T1000 (cell line): Measurements from ENCODE around the gene NLRP7.
"Not testable (repeated sequence)": the region's sequence is repeated elsewhere in the genome, so short reads cannot be mapped to it uniquely, and the experiment has no call there.

Experiments
- DNase-seq: peaks from one replicate; lab custom pipeline; 2025; ENCODE audit warnings: mixed read lengths; lab: John Stamatoyannopoulos, UW

NLRP7 gene

DNA sequence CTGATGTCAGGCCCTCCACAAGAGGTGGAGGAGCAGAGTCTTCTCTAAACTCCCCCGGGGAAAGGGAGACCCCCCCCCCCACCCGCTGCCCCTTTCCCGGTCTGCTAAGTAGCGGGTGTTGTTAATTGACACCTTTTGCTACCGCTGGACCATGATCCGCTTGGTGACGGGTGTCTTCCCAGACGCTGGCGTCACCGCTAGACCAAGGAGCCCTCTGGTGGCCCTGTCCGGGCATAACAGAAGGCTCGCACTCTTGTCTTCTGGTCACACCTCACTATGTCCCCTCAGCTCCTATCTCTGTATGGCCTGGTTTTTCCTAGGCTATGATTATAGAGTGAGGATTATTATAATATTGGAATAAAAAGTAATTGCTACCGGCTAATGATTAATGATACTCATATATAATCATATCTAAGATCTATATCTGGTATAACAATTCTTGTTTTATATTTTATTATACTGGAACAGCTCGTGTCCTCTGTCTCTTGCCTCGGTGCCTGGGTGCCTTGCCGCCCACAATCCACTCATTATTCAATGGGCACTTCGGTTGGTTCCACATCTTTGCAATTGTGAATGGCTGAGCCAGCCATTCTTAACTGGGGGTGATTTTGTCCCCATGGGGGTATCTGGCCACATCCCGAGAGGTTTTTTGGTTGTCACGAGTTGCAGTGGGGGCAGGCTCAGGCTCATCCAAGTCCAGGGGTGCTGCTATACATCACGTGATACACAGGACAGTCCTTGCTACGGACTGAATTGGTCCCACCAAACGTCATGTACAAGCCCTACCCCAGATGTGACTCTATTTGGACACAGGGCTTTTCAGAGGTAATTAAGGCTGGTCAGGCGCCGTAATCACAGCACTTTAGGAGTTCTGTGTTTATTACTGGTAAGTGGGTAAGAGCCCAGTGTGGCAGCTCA, 27.4 kb downstream of the NLRP7 start:
- DNase-seq: not testable (repeated sequence)

DNA sequence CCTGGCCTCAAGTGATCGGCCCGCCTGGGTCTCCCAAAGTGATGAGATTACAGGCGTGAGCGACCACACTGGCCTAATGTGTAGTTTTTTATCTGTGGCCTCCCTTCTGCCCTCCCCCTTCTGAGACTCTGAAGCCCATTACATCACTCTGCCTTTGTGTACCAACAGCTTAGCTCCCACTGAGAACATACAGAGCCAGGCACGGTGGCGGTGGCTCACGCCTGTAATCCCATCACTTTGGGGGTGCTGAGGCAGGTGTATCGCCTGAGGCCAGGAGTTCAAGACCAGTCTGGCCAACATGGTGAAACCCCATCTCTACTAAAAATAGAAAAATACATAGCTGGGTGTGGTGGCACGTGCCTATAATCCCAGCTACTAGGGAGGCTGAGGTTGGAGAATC, 28.8 kb downstream of the NLRP7 start:
- DNase-seq: no peak

DNA sequence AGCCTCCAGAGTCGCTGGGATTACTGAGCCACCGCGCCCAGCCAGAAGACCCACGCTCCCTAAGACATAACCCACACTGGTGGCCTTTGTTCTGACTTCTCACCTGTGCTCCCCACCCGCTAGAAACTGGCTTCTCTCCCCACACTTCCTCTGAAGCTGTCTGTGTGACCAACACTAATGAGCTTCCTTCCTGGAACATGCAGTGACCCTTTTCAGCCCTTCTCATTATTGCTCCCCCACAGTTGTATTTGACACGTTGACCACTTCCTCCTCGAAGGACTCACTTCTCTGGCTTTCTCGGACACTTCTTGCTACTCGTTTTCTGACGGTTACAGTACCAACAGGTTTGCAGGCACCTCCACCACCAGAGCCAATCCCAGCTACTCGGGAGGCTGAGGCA, 30.5 kb downstream of the NLRP7 start:
- DNase-seq: no peak

DNA sequence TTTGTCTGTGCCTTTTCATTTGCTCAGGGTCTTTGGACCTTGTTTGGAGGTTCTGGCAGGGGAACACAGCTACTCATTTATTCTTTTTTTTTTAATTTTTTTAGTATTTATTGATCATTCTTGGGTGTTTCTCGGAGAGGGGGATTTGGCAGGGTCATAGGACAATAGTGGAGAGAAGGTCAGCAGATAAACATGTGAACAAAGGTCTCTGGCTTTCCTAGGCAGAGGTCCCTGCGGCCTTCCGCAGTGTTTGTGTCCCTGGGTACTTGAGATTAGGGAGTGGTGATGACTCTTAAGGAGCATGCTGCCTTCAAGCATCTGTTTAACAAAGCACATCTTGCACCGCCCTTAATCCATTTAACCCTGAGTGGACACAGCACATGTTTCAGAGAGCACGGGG, 39.4 kb downstream of the NLRP7 start:
- DNase-seq: not testable (repeated sequence)

DNA sequence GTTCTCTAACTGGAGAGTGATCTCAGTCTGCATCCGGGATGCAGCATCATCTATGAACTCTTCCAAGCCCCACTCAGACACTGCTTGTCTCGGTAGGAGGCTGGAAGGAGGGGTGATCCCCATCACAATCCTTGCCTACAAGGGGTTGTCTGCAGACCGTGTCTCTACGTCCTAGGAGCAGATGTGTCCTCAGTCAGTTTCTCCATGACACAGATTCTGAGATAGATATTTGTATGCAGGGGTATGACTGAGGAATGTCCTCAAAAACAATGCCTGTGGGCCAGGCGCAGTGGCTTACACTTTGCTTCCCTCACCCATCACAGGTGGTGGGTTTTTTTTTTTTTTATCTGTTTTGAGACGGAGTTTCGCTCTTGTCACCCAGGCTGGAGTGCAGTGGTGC, 40.5 kb downstream of the NLRP7 start:
- no peak for DNase-seq

DNA sequence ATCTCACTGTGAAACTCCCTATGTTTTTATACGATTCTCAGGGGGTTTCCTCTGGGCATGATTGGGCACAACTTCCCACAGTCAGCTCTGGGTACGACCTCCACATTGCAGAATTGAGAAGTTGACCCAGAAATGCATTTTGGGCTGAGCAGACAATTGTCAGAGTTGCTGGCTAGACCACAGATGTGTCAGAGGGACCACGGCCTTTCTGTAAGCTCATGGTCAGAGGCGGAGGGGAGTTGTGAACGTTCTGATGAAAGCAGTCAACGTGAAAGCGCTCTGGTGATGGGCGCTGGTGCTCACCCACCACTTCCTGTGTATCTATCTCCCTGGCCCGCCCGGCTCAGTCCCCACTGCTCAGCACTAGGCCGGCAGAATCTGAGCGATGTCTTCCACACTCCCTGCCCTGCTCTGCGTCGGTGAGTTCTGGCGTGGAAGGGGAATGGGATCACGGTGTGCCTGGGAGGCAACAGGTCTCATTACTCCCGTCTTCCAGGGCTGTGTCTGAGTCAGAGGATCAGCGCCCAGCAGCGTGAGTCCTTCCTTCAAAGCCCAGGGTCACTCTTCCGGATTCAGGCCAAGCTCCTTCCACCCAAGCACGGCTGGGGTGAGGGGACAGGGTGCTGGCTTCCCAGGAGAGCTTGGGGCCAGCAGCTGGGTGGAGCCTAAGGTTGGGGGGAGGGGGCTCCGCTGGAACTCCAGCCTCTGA, 41.4 kb downstream of the NLRP7 start, which contains the start of gene NCR1:
Gene NCR1 (plus strand): TSS at position 346 of the 709 bp plus-strand sequence. CDS start 40 bp downstream, at position 386.
- DNase-seq: no peak

DNA sequence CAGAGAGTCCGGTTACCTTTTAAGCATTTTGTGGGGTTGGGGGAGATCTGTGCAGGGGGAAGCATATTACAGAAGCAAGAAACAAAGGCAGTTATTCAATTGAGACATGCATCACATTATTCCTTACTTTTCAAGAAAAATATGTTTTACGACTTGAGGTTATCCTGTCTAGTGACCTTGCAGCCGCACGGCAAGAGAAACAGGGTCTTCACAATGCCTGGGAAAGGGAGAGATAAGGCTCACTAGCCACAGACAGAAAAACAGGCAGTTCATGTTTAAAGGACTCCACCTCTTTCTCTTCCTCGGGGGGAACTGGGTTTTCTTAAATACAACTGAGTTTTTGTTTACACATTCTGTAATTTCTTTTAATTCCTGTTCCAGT, 41.9 kb downstream of the NLRP7 start:
- DNase-seq: no peak

DNA sequence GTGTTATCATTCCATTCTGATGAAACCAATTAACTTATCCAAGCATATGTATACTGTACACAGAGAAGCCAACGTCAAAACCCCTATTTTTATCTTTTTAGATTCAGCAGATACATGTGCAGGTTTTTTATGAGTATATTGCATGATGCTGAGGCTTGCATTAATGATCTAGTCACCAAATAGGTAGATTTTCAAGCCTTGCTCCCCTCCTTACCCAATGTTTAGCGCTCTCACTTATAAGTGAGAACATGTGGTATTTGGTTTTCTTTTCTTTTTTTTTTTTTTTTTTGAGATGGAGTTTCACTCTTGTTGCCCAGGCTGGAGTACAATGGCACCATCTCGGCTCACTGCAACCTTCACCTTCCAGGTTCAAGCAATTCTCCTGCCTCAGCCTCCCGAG, 43.1 kb downstream of the NLRP7 start:
- DNase-seq: not testable (repeated sequence)

DNA sequence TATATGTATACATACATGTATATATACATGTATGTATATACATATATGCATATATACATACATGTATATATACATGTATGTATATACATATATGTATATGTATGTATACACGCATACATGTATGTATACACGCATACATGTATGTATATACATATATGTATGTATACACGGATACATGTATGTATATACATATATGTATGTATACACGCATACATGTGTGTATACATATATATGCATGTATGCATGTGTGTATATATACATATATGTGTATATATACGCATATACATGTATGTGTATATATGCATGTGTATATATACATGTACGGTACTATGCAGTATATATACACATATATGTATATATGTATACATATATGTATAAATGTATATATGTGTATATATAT, 44.0 kb downstream of the NLRP7 start:
- DNase-seq: no peak

DNA sequence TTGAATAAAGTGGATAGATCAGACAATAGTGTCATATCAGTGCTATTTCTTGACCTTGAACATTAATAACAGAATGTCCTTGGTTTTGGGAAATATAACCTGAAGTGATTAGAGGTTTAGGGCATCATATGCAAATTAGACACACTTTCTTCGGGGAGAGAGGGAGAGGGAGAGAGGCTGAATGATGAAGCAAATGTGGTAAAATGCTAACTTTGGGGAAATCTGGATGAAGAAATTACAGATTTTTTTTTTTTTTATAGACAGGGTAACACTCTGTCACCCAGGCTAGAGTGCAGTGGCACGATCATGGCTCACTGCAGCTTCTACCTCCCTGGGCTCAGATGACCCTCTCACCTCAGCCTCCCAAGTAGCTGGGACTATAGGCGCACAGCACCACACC, 45.3 kb downstream of the NLRP7 start:
- no peak for DNase-seq

DNA sequence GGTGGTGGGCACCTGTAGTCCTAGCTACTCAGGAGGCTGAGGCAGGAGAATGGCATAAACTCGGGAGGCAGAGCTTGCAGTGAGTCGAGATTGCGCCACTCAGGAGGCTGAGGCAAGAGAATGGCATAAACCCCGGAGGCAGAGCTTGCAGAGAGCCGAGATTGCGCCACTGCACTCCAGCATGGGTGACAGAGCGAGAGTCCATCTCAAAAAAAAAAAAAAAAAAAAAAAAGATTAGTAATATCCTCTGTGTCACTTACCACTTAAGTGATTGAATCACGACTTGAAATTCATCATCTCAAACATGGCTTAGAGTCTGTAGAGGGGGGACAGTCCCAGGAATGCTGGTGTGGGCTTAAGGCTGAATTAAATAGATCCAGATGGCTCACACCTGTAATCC, 46.2 kb downstream of the NLRP7 start:
- not testable (repeated sequence) for DNase-seq

DNA sequence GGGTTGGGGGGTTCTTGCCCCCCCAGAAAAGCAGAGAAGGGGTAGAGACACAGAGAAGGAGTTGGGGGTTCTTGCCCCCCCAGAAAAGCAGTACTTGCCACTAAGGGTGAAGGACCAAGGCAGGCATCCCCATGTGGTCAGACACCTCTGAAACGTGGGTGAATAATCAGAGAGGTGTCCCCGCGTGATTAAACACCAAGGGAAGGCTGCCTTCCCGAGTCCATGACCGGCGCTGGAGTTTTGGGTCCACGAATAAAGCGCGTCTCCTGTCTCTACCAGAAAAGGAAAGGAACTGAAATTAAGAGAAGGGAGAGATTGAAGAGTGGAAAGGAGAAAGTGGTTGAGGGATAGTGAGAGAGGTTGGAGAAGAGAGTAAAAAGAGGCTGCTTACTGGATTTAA, 47.7 kb downstream of the NLRP7 start:
- not testable (repeated sequence) for DNase-seq

DNA sequence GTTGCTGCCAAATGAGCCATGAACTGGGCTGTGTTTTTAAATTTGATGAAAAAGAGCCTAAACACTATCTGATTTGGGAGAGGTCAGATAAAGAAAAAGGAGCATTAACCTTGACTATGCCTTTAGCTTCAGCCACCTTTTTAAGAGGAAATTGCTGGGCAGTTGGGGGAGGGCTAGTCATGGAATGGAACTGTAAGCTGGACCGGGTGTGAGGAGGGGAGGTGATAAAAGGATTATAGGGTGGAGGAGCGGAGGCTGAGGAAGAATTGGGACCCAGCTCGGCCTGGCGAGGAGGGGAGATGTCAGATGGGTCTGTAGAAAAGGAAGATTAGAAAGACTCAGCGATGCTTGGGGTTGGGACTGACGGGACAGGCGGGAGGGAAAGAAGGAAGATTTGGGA, 48.6 kb downstream of the NLRP7 start:
- DNase-seq: not testable (repeated sequence)

DNA sequence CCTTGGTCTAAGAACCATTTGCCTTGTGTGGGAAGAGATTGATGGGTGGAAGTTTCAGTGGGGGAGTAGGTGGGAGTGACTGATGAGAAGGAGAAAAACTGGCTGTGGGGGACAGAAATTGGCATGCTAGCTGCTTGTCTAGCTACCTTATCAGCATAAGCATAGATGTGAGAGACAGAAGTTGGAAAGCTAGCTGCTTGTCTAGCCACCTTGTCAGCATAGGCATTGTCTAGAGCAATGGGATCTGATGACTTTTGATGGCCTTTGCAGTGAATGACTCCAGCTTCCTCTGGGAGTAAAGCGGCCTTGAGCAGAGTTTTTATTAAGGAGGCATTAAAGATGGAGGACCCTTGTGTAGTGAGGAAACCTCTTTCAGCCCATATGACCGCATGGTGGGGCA, 51.3 kb downstream of the NLRP7 start:
- no peak for DNase-seq

DNA sequence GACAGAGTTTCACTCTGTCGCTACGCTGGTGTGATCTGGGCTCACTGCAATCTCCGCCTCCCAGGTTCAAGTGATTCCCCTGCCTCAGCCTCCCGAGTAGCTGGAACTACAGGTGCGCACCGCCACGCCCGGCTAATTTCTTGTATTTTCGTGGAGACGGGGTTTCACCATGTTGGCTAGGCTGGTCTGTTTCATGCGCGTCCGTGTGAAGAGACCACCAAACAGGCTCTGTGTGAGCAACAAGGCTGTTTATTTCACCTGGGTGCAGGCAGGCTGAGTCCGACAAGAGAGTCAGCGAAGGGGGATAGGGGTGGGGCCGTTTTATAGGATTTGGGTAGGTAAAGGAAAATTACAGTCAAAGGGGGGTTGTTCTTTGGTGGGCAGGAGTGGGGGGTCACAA, 53.2 kb downstream of the NLRP7 start:
- not testable (repeated sequence) for DNase-seq

DNA sequence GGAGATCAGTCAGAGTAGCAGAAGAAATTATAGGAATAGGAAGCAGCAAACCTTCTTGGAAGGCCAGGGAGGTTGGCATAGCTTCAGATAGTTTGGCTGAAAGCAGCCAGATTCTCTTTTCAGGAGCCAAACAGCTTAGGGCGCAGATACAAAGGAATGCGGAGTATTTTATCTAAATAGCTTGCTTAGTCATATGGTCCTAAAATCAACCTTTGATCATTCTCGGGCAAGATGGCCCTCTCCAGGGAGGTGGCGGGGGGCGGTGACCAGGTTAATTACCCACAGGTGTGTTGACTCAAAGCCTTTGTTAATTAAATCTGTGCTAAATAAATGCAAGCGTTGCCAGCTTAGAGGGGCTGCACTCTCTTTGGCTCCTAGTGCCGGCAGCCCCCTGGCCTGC, 53.9 kb downstream of the NLRP7 start:
- DNase-seq: no peak

DNA sequence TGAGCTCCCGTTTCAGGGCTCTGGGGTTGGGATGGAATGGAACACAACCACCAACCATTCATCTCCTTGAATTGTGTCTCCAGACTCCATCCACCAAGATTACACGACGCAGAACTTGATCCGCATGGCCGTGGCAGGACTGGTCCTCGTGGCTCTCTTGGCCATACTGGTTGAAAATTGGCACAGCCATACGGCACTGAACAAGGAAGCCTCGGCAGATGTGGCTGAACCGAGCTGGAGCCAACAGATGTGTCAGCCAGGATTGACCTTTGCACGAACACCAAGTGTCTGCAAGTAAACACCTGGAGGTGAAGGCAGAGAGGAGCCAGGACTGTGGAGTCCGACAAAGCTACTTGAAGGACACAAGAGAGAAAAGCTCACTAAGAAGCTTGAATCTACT, 57.8 kb downstream of the NLRP7 start:
- no peak for DNase-seq

DNA sequence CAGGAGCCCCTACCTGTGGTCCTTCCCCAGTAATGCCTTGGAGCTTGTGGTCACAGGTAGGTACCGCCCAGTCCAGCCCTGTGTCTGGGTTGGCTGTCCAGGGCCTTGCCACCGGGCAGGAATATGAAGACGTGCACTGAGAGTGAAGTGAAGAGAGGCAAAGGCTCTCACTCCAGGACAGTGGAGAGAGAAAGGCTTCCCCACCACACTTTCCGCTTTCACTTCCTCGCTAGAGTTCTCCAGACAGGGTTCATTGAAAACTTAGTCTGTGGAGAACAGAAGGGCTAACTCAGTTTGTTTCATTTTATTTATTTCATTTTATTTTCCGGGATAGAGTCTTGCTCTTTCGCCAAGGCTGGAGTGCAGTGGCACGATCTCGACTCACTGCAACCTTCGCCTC, 59.1 kb downstream of the NLRP7 start:
- DNase-seq: no peak

DNA sequence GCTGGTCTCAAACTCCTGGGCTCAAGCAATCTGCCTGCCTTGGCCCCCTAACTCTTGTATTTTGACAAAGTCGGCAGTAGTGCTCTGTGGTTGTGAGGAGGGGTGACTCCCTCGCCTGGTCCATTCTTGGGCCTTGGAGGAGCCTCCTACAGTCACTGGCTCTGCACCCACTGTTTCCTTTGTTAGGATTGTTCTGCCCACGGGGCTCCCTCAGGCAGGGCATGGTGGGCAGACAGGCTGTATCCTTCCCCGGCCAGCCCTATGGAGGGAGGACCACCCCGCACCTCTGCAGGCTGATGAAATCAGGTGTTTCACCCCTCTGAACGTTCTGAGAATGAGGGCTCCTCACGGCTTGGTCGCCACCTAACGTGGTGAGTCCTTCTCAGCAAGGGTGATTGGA, 64.1 kb downstream of the NLRP7 start:
- no peak for DNase-seq

DNA sequence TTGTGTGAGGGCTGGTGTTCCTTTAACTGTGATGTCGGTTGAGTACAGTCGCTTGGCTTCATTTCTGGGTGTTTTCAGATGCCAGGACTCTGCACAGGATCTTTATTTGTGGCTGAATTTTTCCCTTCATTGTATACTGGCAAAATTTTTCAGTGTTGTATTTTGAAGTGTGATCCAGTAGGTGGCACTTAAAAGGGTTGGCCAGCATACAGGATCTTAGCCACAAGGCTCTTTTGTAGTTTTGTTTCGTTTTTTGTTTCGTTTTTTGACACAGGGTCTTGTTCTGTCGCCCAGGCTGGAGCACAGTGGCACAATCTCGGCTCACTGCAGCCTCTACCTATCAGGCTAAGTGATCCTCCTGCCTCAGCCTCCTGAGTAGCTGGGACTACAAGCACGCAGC, 64.6 kb downstream of the NLRP7 start:
- no peak for DNase-seq

DNA sequence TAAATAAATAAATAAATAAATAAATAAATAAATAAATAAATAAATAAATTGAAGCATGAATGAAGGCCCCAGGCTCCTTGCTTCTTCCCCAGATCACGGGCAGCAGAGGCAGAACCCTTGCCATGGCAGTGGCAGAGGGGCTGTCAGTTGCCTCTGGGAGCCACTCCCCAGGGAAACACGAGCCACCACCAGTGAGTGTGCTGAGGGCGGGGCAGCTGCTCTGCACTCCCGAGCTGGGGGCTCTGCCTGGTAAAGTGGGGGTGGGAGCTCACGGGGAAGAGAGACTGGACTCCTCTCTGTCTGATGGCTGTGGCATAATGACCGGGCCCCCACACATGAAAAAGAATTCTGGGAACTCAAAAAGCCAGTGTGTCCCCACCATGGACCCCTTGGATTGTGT, 65.4 kb downstream of the NLRP7 start:
- no peak for DNase-seq

DNA sequence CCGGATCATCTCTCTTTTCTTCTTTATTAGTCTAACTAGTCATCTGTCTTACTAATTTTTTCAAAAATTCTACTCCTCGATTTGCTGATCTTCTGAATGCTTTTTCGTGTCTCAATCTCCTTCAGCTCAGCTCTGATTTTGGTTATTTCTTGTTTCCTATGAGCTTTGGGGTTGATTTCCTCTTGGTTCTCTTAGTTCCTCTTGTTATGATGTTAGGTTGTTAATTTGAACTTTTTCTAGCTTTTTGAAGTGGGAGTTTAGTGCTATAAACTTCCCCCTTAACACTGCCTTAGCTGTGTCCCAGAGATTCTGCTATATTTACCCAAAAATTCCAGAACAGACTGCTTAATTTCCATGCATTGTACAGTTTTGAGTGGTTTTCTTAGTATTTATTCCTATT, 69.9 kb downstream of the NLRP7 start:
- no peak for DNase-seq

DNA sequence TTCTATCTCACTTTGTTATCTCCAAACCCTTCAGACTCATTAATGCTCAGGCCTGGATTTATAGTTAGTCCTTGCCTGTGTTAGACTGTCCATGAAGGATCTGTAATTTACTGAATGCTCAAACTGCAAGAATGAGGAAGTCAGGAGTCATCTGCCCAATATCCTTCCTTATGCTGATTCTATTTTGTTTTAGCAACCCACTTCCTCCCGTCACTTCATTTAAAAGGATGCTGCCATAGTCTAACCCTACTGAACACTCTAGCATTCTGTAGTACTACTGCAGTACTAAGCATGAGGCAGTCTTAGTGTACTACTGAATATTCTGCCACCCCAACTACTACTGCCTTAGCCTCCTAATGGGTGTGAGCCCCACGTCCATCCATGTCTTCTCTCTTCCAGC, 71.8 kb downstream of the NLRP7 start:
- DNase-seq: no peak
